Measurements from ENCODE around the gene SPATA25. TPM values are rescaled to one million over a fixed set of nuclear protein-coding genes. Genes with fewer than 3 reads are reported as not detected.
A peak's percentile ranks its signal among the peaks of the same experiment; 100 is the strongest.

Gene SPATA25
- total and polyA plus RNA-seq, 2 experiments from 2014 or later = 0.41 to 5.6 TPM

DNA sequence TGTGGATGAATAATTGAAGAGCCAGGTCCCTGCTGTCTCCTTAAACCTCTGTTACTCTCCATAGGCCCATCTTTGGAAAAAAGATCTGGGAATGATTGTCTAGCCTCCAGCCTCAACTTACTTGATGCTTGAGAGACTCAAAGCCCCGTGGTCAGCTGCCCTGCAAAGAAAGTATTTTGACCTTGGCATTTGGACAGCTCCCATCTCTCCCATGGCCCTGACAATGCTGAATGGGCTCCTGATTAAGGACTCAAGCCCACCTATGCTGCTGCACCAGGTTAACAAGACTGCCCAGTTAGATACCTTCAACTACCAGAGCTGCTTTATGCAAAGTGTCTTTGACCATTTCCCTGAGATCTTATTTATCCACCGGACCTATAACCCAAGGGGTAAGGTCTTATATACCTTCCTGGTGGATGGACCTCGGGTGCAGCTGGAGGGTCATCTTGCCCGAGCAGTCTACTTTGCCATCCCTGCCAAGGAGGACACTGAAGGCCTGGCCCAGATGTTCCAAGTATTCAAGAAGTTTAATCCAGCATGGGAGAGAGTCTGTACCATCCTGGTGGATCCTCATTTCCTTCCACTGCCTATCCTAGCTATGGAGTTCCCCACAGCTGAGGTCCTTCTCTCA lies 4.8 kb downstream of the SPATA25 start:
- peaks cover 16% of the 10 kb centered on the region for H3K79me2 ChIP-seq
- peak overlapping the region; percentile 75 for H3K4me2 ChIP-seq
- H3K4me3 ChIP-seq = no peak overlapping the region
- H4K20me1 ChIP-seq (ENCODE audit: insufficient read depth, poor library complexity, severe bottlenecking) = no peaks in the 10 kb centered on the region
- WGBS (ENCODE audit: low lambda C conversion rate, missing lambda C conversion rate) = 93% methylated on average over 4 of the region's 4 CpGs
- H3K9me3 ChIP-seq (ENCODE audit: low read depth) = no peaks in the 10 kb centered on the region
- no peak overlapping the region for H3K27ac ChIP-seq
- no peak for DNase-seq (ENCODE audit: low spot score)
- peaks cover 20% of the 10 kb centered on the region for H3K4me1 ChIP-seq (ENCODE audit: insufficient read depth)
- TF ChIP-seq EZH2phosphoT487 (IDR thresholded peaks at IDR 0.05; ENCODE audit: low read depth, severe bottlenecking, unreplicated experiment) (no peak), CTCF (IDR thresholded peaks at IDR 0.05; ENCODE audit: poor library complexity) (no peak), EZH2 (IDR thresholded peaks at IDR 0.05; ENCODE audit: borderline replicate concordance) (no peak)
- H3K27me3 ChIP-seq = no peaks in the 10 kb centered on the region
- no peaks in the 10 kb centered on the region for H3K9me2 ChIP-seq (replicated peaks; ENCODE audit: insufficient read depth)
- no peaks in the 10 kb centered on the region for H3K36me3 ChIP-seq (replicated peaks; ENCODE audit: insufficient read depth, low read depth)
- no peak overlapping the region for H2AFZ ChIP-seq

DNA sequence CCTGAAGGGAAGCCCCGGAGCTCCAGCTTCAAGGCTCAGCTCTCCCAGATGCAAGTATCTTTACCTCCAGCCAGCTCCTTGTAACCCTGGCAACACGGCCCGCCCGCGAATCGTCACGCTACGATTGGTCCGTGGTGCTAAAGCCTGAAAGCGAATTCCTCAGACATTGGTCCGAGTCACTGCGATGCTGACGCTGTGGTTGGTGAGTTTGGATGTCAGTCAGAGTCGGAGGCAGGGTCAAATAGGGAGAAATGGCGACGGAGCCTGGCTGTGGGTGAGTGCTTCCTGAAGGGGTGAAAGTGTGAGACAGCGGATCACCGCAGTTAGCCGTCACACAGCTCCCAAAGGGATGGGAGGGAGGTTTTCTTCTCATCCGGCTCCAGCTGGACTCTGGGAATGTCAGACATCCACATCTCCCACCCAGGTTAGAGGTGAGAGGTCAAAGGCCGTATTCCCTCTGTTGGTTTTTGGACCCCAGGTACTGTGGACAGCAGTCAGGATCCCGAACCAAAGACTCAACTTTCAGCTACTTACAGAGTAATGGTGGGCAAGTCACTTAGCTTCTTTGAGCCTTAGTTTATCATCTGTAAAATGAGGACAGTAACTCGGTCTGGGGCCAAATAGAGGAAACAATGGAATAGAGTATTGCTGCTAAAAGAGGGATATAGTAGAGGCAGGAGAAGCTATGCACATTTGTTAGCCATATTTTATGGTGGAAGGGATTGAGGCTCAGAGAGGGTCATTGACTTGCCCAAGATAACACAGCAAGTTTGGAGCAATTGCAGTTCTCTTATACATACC lies 6.2 kb downstream of the SPATA25 start, which contains the start of gene ZSWIM1:
TSS of gene ZSWIM1 (plus strand) at position 240 of the 801 bp plus-strand sequence. CDS start 1,366 bp downstream, outside the sequence.
- WGBS (ENCODE audit: low lambda C conversion rate, missing lambda C conversion rate) = 2% methylated on average over 23 of the region's 23 CpGs

DNA sequence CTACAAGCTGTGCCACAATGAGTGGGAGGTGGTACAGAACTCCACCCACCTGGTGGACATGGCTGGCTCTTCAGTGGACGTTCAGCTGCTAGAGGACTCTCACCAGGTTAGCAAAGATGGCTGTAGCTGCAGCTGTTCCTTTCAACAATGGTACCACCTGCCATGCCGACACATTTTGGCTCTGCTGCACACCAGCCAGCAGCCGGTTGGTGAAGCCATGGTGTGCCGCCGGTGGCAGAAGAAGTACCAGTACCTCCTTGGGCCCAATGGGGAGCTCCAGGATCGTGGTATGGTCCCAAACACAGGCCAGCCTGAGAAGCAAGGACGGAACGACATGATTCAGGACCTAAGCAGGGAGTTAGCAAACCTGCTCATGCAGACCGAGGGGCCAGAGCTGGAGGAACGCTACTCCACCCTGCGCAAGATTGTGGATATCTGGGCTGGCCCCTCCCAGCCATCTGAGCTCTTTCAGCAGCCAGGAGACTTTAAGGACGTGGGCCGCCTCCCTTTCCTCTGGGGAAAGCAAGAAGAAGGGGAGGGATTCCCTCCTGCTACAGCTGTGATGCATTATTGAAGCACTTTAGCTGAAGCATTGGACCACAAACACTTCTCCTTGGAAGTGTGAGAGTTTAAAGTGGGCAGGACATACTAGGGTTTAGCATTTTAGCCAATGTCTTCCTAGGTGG lies 9.2 kb downstream of the SPATA25 start:
- DNase-seq (ENCODE audit: low spot score) = no peak
- Histone ChIP-seq H3K9me2 (replicated peaks; ENCODE audit: insufficient read depth) (no peaks in the 10 kb centered on the region), H3K27ac (no peak overlapping the region), H2AFZ (no peak overlapping the region), H3K4me1 (ENCODE audit: insufficient read depth) (peaks cover 6% of the 10 kb centered on the region), H3K36me3 (replicated peaks; ENCODE audit: insufficient read depth, low read depth) (no peaks in the 10 kb centered on the region), H3K9me3 (ENCODE audit: low read depth) (no peaks in the 10 kb centered on the region), H4K20me1 (ENCODE audit: insufficient read depth, poor library complexity, severe bottlenecking) (no peaks in the 10 kb centered on the region), H3K27me3 (no peaks in the 10 kb centered on the region), H3K4me2 (no peak overlapping the region), H3K79me2 (peaks cover 16% of the 10 kb centered on the region), H3K4me3 (no peak overlapping the region)
- TF ChIP-seq EZH2 (IDR thresholded peaks at IDR 0.05; ENCODE audit: borderline replicate concordance) = no peak
- no peak for TF ChIP-seq CTCF (IDR thresholded peaks at IDR 0.05; ENCODE audit: poor library complexity)
- no peak for TF ChIP-seq EZH2phosphoT487 (IDR thresholded peaks at IDR 0.05; ENCODE audit: low read depth, severe bottlenecking, unreplicated experiment)
- WGBS (ENCODE audit: low lambda C conversion rate, missing lambda C conversion rate) = 88% methylated on average over 13 of the region's 13 CpGs

More for the DNA sequence above, 6.2 kb downstream of the SPATA25 start, which contains the start of gene ZSWIM1:
- H4K20me1 ChIP-seq (ENCODE audit: insufficient read depth, poor library complexity, severe bottlenecking) = no peaks in the 10 kb centered on the region
- peaks cover 20% of the 10 kb centered on the region for H3K4me1 ChIP-seq (ENCODE audit: insufficient read depth)
- H3K4me2 ChIP-seq = peak within 1 kb of the TSS; percentile 75
- peak within 1 kb of the TSS; percentile 36 for H3K4me3 ChIP-seq
- no peaks in the 10 kb centered on the region for H3K27me3 ChIP-seq
- no peaks in the 10 kb centered on the region for H3K9me2 ChIP-seq (replicated peaks; ENCODE audit: insufficient read depth)
- peaks cover 16% of the 10 kb centered on the region for H3K79me2 ChIP-seq
- H3K9me3 ChIP-seq (ENCODE audit: low read depth) = no peaks in the 10 kb centered on the region
- peak within 1 kb of the TSS; percentile 77 for H3K27ac ChIP-seq
- H3K36me3 ChIP-seq (replicated peaks; ENCODE audit: insufficient read depth, low read depth) = no peaks in the 10 kb centered on the region
- TF ChIP-seq EZH2 (IDR thresholded peaks at IDR 0.05; ENCODE audit: borderline replicate concordance) (no peak), CTCF (IDR thresholded peaks at IDR 0.05; ENCODE audit: poor library complexity) (no peak), EZH2phosphoT487 (IDR thresholded peaks at IDR 0.05; ENCODE audit: low read depth, severe bottlenecking, unreplicated experiment) (no peak)
- peak; percentile 98 for DNase-seq (ENCODE audit: low spot score)
- peak within 1 kb of the TSS; percentile 30 for H2AFZ ChIP-seq
